Astrocyte of the cerebellum (primary cell): ENCODE results near the gene TRIM66.
"Not testable (repeated sequence)": the region's sequence is repeated elsewhere in the genome, so short reads cannot be mapped to it uniquely, and the experiment has no call there.

ENCODE experiments used
- DNase-seq: peaks from one replicate; pipeline ENCODE4 v3.0.0-alpha.2; 2011; ENCODE audit warnings: low read depth
- H3K4me3 ChIP-seq: 2 replicates; pipeline ENCODE4 v1.5.1; 2011; ENCODE audit warnings: mild to moderate bottlenecking, low read depth, low read length, moderate library complexity
- CTCF ChIP-seq: IDR thresholded peaks from 2 replicates; pipeline ENCODE4 v1.5.1; 2012; ENCODE audit warnings: low read length, low read depth, moderate library complexity, mild to moderate bottlenecking; ENCODE audit errors: missing control alignments
- in situ Hi-C: cut with HindIII; loops from 2 replicates; pipeline ENCODE4 v1.10.0; 2017; ENCODE audit warnings: low sequenced_read_pairs

TRIM66 gene

GRCh38 chr11:8679006-8679405 lies 3.5 kb downstream of the TRIM66 start:
- no peak for TF ChIP-seq CTCF
- H3K4me3 ChIP-seq = no peak overlapping the region
- DNase-seq = no peak
- in situ Hi-C loops = no loop called here

GRCh38 chr11:8676458-8676857 lies 6.0 kb downstream of the TRIM66 start:
- in situ Hi-C loops = no loop called here
- no peak for DNase-seq
- no peak for TF ChIP-seq CTCF
- H3K4me3 ChIP-seq = no peak overlapping the region

- in situ Hi-C loops = no loop called here
Measured at GRCh38 chr11:8674859-8675258, 7.6 kb downstream of the TRIM66 start.

GRCh38 chr11:8672346-8672745 lies 10.1 kb downstream of the TRIM66 start:
- no peak for TF ChIP-seq CTCF
- H3K4me3 ChIP-seq = no peak overlapping the region
- in situ Hi-C loops = no loop called here
- DNase-seq = no peak

More at GRCh38 chr11:8674859-8675258, 7.6 kb downstream of the TRIM66 start:
- no peak overlapping the region for H3K4me3 ChIP-seq
- no peak for TF ChIP-seq CTCF
- DNase-seq = no peak

GRCh38 chr11:8671651-8672062 lies 10.8 kb downstream of the TRIM66 start:
- TF ChIP-seq CTCF = no peak
- in situ Hi-C loops = no loop called here
- H3K4me3 ChIP-seq = no peak overlapping the region
- peak; percentile 69 for DNase-seq

GRCh38 chr11:8671193-8671612 lies 11.3 kb downstream of the TRIM66 start:
- in situ Hi-C loops = no loop called here
- H3K4me3 ChIP-seq = no peak overlapping the region
- peak; percentile 95 for DNase-seq
- no peak for TF ChIP-seq CTCF

GRCh38 chr11:8670081-8670480 lies 12.4 kb downstream of the TRIM66 start:
- in situ Hi-C loops, H3K4me3 ChIP-seq, DNase-seq: not testable (repeated sequence)
